T-helper 17 cell (primary cell): ENCODE data around the gene RAD51B. TPM values are rescaled to one million over a fixed set of nuclear protein-coding genes. Genes with fewer than 3 reads are reported as not detected.

Experiments used
- ATAC-seq: fragments of 150-1000 bp; cut with Tn5 transposase; 2 replicates; pipeline ENCODE4 v1.10.0; 2021; ENCODE audit warnings: mild to moderate bottlenecking, moderate library complexity
- DNase-seq, 3 donors: peaks; one replicate each; pipeline versions ENCODE4 v3.0.0 to v3.0.0-alpha.2; 2020 to 2021
- H3K9me3 ChIP-seq: one replicate; pipeline ENCODE4 v1.7.0; 2013; ENCODE audit warnings: low read length, mild to moderate bottlenecking; ENCODE audit not compliant: control insufficient read depth, poor library complexity, severe bottlenecking
- H3K27ac Mint-ChIP-seq: one replicate; pipeline ENCODE4 v1.8.0; 2022; ENCODE audit warnings: mild to moderate bottlenecking, moderate library complexity, mixed read lengths
- H3K27me3 Mint-ChIP-seq: one replicate; pipeline ENCODE4 v1.8.0; 2022; ENCODE audit warnings: mixed read lengths
- H3K36me3 Mint-ChIP-seq: one replicate; pipeline ENCODE4 v1.8.0; 2022; ENCODE audit warnings: low read depth, mixed read lengths
- H3K4me1 Mint-ChIP-seq: one replicate; pipeline ENCODE4 v1.8.0; 2022; ENCODE audit warnings: mild to moderate bottlenecking, mixed read lengths
- H3K4me3 Mint-ChIP-seq: one replicate; pipeline ENCODE4 v1.8.0; 2022; ENCODE audit warnings: mild to moderate bottlenecking, moderate library complexity, mixed read lengths
- total RNA-seq, 4 donors: library from RNA in 2 of 4; stranded (reverse) in 2 of 4; gene quantifications; one replicate each; pipeline ENCODE4 v1.2.3 and lab custom pipeline; 2022 to 2026

The RAD51B gene
- total RNA-seq, 2 donors from 2014 or later = 17.0 to 20.7 TPM

DNA sequence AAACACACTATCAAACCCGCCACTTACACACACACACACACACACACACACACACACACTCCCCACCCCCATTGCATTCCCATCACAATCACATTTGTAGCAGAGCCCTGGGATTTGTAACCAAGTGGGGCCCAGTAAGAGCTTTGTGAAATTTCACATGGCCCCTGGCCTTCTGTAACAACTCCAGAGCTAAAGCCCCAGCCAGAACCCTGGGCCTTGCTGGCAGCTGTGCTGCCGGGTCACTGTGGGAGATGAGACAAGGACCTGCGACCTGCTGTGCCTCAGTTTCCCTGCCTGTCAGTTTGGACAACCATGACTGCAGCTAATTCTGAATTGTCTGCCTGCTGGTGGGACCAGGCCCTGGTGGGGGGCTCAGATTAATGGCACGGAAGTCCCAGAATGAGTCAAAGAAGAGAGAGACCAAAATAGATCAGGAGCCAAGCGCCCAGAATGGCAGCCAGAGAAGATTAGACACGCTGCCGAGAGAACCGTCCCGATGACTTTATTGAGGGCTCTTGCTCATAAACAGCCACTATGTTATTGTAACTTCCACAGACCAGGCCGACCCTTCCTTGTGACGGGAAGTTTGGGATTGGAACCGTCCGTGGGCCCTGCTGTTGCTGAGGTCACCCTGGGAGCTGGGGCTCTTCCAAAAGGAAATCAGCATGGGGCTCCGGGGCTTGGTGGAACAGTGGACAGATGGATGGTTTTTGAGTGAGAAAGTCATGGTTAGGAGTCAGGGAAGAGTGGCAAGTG, 850.2 kb downstream of the RAD51B start:
- no peak for DNase-seq
- no peaks in the 10 kb centered on the region for H3K9me3 ChIP-seq
- Mint-ChIP-seq H3K4me1 (peaks cover 21% of the 10 kb centered on the region), H3K36me3 (no peaks in the 10 kb centered on the region), H3K4me3 (no peak overlapping the region), H3K27ac (no peak overlapping the region), H3K27me3 (no peaks in the 10 kb centered on the region)
- ATAC-seq = no peak

- H3K27ac Mint-ChIP-seq = no peak overlapping the region
- no peaks in the 10 kb centered on the region for H3K27me3 Mint-ChIP-seq
- no peak overlapping the region for H3K4me3 Mint-ChIP-seq
- H3K36me3 Mint-ChIP-seq = no peaks in the 10 kb centered on the region
- peaks cover 19% of the 10 kb centered on the region for H3K4me1 Mint-ChIP-seq
- no peaks in the 10 kb centered on the region for H3K9me3 ChIP-seq
- no peak for DNase-seq
- ATAC-seq = no peak
Measured at GRCh38 chr14:68670359-68670715, 850.8 kb downstream of the RAD51B start.

- no peak overlapping the region for H3K27ac Mint-ChIP-seq
- no peak overlapping the region for H3K4me3 Mint-ChIP-seq
- H3K4me1 Mint-ChIP-seq = peaks cover 9% of the 10 kb centered on the region
- ATAC-seq (no peak), DNase-seq (no peak)
- H3K27me3 Mint-ChIP-seq = no peaks in the 10 kb centered on the region
- no peaks in the 10 kb centered on the region for H3K36me3 Mint-ChIP-seq
- no peaks in the 10 kb centered on the region for H3K9me3 ChIP-seq
Measured at GRCh38 chr14:68671909-68672308, 852.3 kb downstream of the RAD51B start.

DNA sequence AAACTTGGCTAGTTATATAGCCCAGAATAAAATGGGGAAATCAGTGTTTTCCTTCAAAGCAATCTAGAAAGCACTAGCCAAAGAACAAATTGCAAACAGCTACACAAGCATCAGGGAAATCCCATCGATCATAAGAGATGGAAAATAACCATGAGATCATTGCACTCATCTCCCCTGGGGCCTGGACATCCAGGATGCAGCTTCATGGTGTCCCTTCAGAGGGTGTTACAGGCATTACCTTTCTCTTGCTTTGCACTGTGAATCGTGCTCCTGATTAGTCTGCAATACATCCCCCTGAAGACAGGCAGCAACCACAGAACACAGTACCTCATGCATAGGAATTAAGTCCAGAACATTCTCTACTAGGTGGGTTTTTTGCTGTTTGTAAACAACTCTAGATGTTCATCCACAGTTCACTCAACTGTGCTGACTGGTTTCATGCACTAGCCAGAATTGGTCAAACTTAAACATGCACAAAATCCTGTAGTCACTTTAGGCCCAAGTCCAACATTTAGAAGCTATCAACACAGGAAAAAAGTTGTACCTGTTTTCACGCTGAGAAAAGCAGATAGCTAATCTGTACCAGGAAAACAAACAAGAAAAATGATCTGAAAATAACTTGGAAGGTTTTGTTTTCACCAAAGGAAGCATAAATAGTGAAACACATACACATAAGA, 853.2 kb downstream of the RAD51B start:
- no peaks in the 10 kb centered on the region for H3K36me3 Mint-ChIP-seq
- H3K4me1 Mint-ChIP-seq = peaks cover 10% of the 10 kb centered on the region
- ATAC-seq = no peak
- H3K27me3 Mint-ChIP-seq = no peaks in the 10 kb centered on the region
- no peak overlapping the region for H3K27ac Mint-ChIP-seq
- H3K4me3 Mint-ChIP-seq = no peak overlapping the region
- H3K9me3 ChIP-seq = no peaks in the 10 kb centered on the region
- DNase-seq = no peak

DNA sequence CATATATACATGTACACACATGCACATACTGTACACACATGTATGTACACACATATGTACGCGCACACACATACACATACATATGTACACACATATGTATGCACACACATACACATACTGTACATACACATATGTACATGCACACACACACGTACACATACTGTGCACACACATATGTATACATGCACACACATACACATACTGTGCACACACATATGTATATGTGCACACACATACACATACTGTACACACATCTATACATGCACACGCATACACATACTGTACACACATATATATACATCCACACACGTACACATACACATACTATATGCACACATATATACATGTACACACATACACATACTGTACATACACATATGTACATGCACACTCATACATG, 853.9 kb downstream of the RAD51B start:
- no peaks in the 10 kb centered on the region for H3K27me3 Mint-ChIP-seq
- ATAC-seq (no peak), DNase-seq (no peak)
- H3K4me3 Mint-ChIP-seq = no peak overlapping the region
- H3K27ac Mint-ChIP-seq = no peak overlapping the region
- H3K36me3 Mint-ChIP-seq = no peaks in the 10 kb centered on the region
- peaks cover 12% of the 10 kb centered on the region for H3K4me1 Mint-ChIP-seq
- no peaks in the 10 kb centered on the region for H3K9me3 ChIP-seq

GRCh38 chr14:68674538-68675232, 855.1 kb downstream of the RAD51B start:
- H3K36me3 Mint-ChIP-seq = no peaks in the 10 kb centered on the region
- no peak overlapping the region for H3K4me3 Mint-ChIP-seq
- no peak overlapping the region for H3K27ac Mint-ChIP-seq
- ATAC-seq (no peak), DNase-seq (no peak)
- H3K4me1 Mint-ChIP-seq = peaks cover 14% of the 10 kb centered on the region
- H3K27me3 Mint-ChIP-seq = no peaks in the 10 kb centered on the region
- no peaks in the 10 kb centered on the region for H3K9me3 ChIP-seq

DNA sequence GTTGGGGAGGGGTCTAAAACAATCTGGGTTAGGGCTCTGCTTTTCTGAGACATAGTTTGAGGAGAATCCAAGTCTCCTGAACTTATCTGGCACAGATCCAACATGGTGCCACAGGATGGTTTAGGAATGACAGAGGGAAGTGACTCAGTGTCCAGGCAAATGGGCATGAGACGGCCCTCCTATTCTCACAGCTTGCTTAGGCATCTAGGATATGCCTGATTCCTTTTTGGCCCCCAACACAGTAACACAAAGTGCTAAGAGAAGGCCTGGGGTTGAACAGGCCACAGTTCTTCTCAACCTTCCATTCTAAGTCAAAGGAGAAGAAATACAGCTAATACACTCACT, 855.6 kb downstream of the RAD51B start:
- DNase-seq (no peak), ATAC-seq (no peak)
- H3K9me3 ChIP-seq = no peaks in the 10 kb centered on the region
- H3K27ac Mint-ChIP-seq = no peak overlapping the region
- H3K4me1 Mint-ChIP-seq = peaks cover 15% of the 10 kb centered on the region
- no peaks in the 10 kb centered on the region for H3K27me3 Mint-ChIP-seq
- H3K4me3 Mint-ChIP-seq = no peak overlapping the region
- no peaks in the 10 kb centered on the region for H3K36me3 Mint-ChIP-seq

DNA sequence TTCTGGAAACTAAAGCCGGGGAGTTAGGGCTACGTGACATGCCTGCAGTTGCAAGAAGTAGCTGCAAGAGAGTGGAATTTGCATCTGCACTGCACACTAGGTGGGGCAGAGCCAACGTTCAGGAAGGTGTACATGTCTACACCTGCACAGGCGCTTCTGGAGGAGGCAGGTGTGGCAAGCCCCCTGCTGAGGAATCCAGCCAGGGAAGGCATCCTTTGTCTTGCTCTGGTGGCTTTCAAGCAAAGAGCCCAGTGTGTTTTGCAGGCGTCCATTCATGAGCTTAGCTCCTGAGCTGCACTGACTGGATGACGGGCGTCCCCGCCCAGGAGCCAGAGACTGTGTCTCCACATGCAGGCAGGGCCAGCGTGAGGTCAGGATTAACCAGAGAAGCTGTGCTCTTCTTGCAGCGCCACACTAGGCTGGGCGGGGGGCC, 856.9 kb downstream of the RAD51B start:
- H3K4me1 Mint-ChIP-seq = peaks cover 18% of the 10 kb centered on the region
- no peak for DNase-seq
- ATAC-seq = no peak
- H3K27me3 Mint-ChIP-seq = no peaks in the 10 kb centered on the region
- H3K27ac Mint-ChIP-seq = no peak overlapping the region
- no peaks in the 10 kb centered on the region for H3K36me3 Mint-ChIP-seq
- H3K9me3 ChIP-seq = no peaks in the 10 kb centered on the region
- H3K4me3 Mint-ChIP-seq = no peak overlapping the region

GRCh38 chr14:68677476-68677875, 857.9 kb downstream of the RAD51B start:
- no peak overlapping the region for H3K4me3 Mint-ChIP-seq
- H3K4me1 Mint-ChIP-seq = peaks cover 26% of the 10 kb centered on the region
- no peaks in the 10 kb centered on the region for H3K9me3 ChIP-seq
- no peaks in the 10 kb centered on the region for H3K36me3 Mint-ChIP-seq
- no peak for ATAC-seq
- no peak for DNase-seq
- no peak overlapping the region for H3K27ac Mint-ChIP-seq
- no peaks in the 10 kb centered on the region for H3K27me3 Mint-ChIP-seq

- H3K27ac Mint-ChIP-seq = no peak overlapping the region
- no peak overlapping the region for H3K4me3 Mint-ChIP-seq
- DNase-seq (no peak), ATAC-seq (no peak)
- H3K36me3 Mint-ChIP-seq = no peaks in the 10 kb centered on the region
- no peaks in the 10 kb centered on the region for H3K27me3 Mint-ChIP-seq
- no peaks in the 10 kb centered on the region for H3K9me3 ChIP-seq
- H3K4me1 Mint-ChIP-seq = peaks cover 28% of the 10 kb centered on the region
Measured at GRCh38 chr14:68677901-68678300, 858.3 kb downstream of the RAD51B start.

- Mint-ChIP-seq H3K27me3 (no peaks in the 10 kb centered on the region), H3K36me3 (no peaks in the 10 kb centered on the region), H3K4me1 (peaks cover 31% of the 10 kb centered on the region), H3K27ac (no peak overlapping the region), H3K4me3 (no peak overlapping the region)
- DNase-seq (no peak), ATAC-seq (no peak)
- no peaks in the 10 kb centered on the region for H3K9me3 ChIP-seq
Measured at GRCh38 chr14:68678471-68678870, 858.9 kb downstream of the RAD51B start.

DNA sequence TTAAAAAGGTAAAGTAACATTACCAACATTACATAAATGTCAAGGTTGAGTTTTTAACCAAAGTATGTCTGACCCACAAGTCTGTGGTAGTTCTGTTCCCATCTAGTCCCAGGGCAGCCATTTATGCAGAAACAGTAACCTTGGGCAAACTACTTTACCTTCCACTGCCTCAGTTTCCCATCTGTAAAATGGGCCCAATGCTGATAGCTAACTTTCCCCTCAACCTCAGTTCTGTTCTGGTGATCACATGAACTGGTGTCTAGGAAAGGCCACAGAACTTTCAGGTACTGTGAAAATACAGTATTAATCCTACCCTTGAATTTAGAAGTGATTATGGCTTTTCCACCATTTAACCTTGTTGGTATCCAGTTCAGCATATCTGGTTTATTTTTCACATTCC, 859.7 kb downstream of the RAD51B start:
- H3K4me1 Mint-ChIP-seq = peaks cover 37% of the 10 kb centered on the region

DNA sequence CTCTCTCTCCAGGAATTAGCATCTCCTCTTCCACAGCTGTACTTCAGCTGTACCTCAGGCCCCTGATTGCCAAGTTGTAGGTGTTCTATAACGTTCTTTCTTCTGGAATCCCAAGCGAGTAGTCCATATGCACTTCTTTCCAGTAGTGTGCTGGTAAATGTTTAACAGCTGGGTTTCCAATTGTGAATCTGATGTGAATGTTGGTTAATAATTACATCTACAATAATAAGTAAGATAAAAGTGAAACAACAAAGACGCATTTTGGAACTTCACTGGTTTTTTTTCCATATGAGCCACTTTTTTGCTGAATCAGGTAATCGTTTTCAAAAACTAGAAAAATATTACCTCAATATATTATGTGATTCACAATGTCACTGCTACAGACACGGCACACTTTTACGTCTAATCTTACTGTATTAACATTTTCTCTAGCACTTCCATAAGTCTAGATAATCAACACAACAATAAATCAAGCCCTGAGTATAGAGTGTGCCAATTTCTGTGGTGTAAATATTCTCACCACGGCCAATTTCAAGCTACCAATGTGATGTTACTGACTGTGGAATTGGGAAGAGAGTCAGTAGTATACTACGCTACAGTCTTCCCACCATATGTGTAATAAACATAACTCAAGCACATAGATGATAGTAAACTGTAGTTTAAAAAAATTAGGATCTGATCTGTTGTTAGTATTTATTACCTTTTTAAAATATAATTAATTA, 860.3 kb downstream of the RAD51B start:
- ATAC-seq = no peak
- no peaks in the 10 kb centered on the region for H3K27me3 Mint-ChIP-seq
- H3K27ac Mint-ChIP-seq = peak overlapping the region; percentile 8
- no peak for DNase-seq
- H3K9me3 ChIP-seq = no peaks in the 10 kb centered on the region
- peaks cover 44% of the 10 kb centered on the region for H3K4me1 Mint-ChIP-seq
- H3K4me3 Mint-ChIP-seq = no peak overlapping the region
- H3K36me3 Mint-ChIP-seq = no peaks in the 10 kb centered on the region

More for the DNA sequence above, 859.7 kb downstream of the RAD51B start:
- no peaks in the 10 kb centered on the region for H3K36me3 Mint-ChIP-seq
- H3K27me3 Mint-ChIP-seq = no peaks in the 10 kb centered on the region
- no peaks in the 10 kb centered on the region for H3K9me3 ChIP-seq
- H3K27ac Mint-ChIP-seq = no peak overlapping the region
- ATAC-seq = no peak
- no peak for DNase-seq
- no peak overlapping the region for H3K4me3 Mint-ChIP-seq
